ENCODE data around the gene AP3B2.

Gene AP3B2

DNA sequence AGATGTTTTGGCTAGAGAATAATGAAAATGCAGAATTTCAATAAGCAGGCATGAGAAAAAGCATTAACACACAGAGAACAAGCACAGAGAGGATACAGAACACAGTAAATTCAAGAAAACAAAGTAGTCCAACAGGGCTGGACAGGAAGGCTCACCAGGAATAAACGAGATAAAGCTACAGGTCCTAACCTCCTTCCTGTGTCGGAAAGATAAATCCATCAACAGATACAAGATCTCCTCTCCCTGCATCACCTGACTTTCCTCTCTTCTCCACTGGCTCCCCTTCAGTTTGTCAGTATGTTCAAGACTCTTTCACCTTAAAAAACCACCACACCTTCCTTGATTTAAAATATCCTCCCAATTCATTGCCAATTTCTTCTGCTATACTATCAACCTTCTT is 73.9 kb downstream of the AP3B2 start:
- H4K12ac ChIP-seq (ENCODE audit: low read depth, low read length), result no peak overlapping the region

DNA sequence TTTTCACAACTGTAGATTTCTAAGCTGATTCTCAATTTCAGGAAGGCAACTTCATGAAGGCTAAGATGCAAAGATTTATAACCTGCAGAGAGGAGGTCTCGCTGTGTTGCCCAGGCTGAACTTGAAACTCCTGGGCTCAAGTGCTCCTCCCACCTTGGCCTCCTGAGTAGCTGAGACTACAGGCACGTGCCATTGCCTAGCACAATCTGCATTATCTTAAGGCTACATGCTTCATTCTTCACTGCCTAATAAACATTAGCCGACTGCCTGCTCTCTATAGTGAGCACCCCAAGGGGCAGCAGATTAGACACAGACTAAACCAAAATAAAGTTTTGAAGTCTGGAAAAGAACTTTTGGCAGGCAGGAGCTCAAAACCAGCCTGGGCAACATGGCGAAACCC is 79.6 kb downstream of the AP3B2 start:
- Histone ChIP-seq H3K27me3 (ENCODE audit: insufficient read depth, low read length) (no peaks in the 10 kb centered on the region), H3K9me3 (ENCODE audit: insufficient read depth, low read depth, low read length) (no peaks in the 10 kb centered on the region), H4K8ac (ENCODE audit: low read depth, low read length) (no peak overlapping the region), H3K4me1 (ENCODE audit: control insufficient read depth in 1 of 2, insufficient read depth in 2 of 2, low read length in 2 of 2) (no peaks in the 10 kb centered on the region), H3K27ac (ENCODE audit: low read depth, low read length) (no peak overlapping the region), H2AK5ac (ENCODE audit: low read length) (no peak overlapping the region), H3K4ac (ENCODE audit: low read depth, low read length) (no peak overlapping the region), H3K79me1 (ENCODE audit: low read length) (no peaks in the 10 kb centered on the region), H3K4me2 (ENCODE audit: low read length) (no peak overlapping the region), H2BK120ac (ENCODE audit: insufficient read depth, low read length, poor library complexity) (no peak overlapping the region), H2AFZ (ENCODE audit: insufficient read depth, low read length, poor library complexity) (no peak overlapping the region), H3K18ac (ENCODE audit: low read length) (no peak overlapping the region), H4K12ac (ENCODE audit: low read depth, low read length) (no peak overlapping the region), H3K79me2 (ENCODE audit: control insufficient read depth, insufficient read depth, low read length, poor library complexity) (no peaks in the 10 kb centered on the region), H3K4me3 (ENCODE audit: low read depth, low read length) (no peak overlapping the region), H3K14ac (ENCODE audit: low read length) (no peak overlapping the region), H2BK5ac (ENCODE audit: low read depth, low read length, poor library complexity) (no peak overlapping the region), H3K23ac (ENCODE audit: low read length) (no peak overlapping the region), H2BK12ac (ENCODE audit: low read length) (no peak overlapping the region), H3K36me3 (ENCODE audit: control insufficient read depth in 1 of 2, insufficient read depth in 2 of 2, low read length in 2 of 2) (no peaks in the 10 kb centered on the region), H3K9ac (ENCODE audit: low read length) (no peak overlapping the region), H4K91ac (ENCODE audit: low read depth, low read length) (no peak overlapping the region)
- no peak for DNase-seq
- WGBS (ENCODE audit: extremely low coverage, insufficient coverage, insufficient read length), result no CpG with 5 or more reads among the region's 4 CpGs

More for the DNA sequence above, 73.9 kb downstream of the AP3B2 start:
- no peak overlapping the region for H3K4me2 ChIP-seq (ENCODE audit: low read length)
- no peak overlapping the region for H3K23ac ChIP-seq (ENCODE audit: low read length)
- no peaks in the 10 kb centered on the region for H3K9me3 ChIP-seq (ENCODE audit: insufficient read depth, low read depth, low read length)
- no peak overlapping the region for H3K18ac ChIP-seq (ENCODE audit: low read length)
- no peak overlapping the region for H3K4me3 ChIP-seq (ENCODE audit: low read depth, low read length)
- no peak overlapping the region for H4K8ac ChIP-seq (ENCODE audit: low read depth, low read length)
- H3K9ac ChIP-seq (ENCODE audit: low read length), result no peak overlapping the region
- no peak overlapping the region for H2BK120ac ChIP-seq (ENCODE audit: insufficient read depth, low read length, poor library complexity)
- H3K36me3 ChIP-seq (ENCODE audit: control insufficient read depth in 1 of 2, insufficient read depth in 2 of 2, low read length in 2 of 2), result no peaks in the 10 kb centered on the region
- H3K79me1 ChIP-seq (ENCODE audit: low read length), result no peaks in the 10 kb centered on the region
- no CpG with 5 or more reads among the region's 2 CpGs for WGBS (ENCODE audit: extremely low coverage, insufficient coverage, insufficient read length)
- H3K4ac ChIP-seq (ENCODE audit: low read depth, low read length), result no peak overlapping the region
- no peak overlapping the region for H2AFZ ChIP-seq (ENCODE audit: insufficient read depth, low read length, poor library complexity)
- H4K91ac ChIP-seq (ENCODE audit: low read depth, low read length), result no peak overlapping the region
- no peak overlapping the region for H2BK12ac ChIP-seq (ENCODE audit: low read length)
- DNase-seq, result no peak
- H3K79me2 ChIP-seq (ENCODE audit: control insufficient read depth, insufficient read depth, low read length, poor library complexity), result no peaks in the 10 kb centered on the region
- no peaks in the 10 kb centered on the region for H3K27me3 ChIP-seq (ENCODE audit: insufficient read depth, low read length)
- H3K4me1 ChIP-seq (ENCODE audit: control insufficient read depth in 1 of 2, insufficient read depth in 2 of 2, low read length in 2 of 2), result no peaks in the 10 kb centered on the region
- H3K14ac ChIP-seq (ENCODE audit: low read length), result no peak overlapping the region
- H3K27ac ChIP-seq (ENCODE audit: low read depth, low read length), result no peak overlapping the region
- no peak overlapping the region for H2BK5ac ChIP-seq (ENCODE audit: low read depth, low read length, poor library complexity)
- no peak overlapping the region for H2AK5ac ChIP-seq (ENCODE audit: low read length)

DNA sequence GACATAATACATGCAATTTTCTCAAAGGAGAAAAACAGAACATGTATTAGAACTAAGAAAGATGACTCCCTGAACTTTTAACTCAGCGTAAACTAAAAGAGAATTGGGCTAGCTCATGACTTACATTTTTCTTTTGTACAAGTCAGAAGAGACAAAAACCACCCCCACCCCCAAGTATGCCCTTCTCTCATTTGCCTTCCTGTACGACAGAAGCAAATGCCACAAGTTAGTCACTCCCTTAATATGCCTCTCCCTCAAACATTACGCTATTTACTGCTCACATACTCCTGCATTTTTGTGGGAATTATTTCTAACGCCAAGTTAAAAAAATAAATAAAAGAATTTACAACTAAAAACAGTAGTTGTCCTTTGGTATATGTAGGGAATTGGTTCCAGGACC is 84.5 kb downstream of the AP3B2 start:
- H2BK5ac ChIP-seq (ENCODE audit: low read depth, low read length, poor library complexity), result no peak overlapping the region
- H4K91ac ChIP-seq (ENCODE audit: low read depth, low read length), result no peak overlapping the region
- no peak overlapping the region for H2AFZ ChIP-seq (ENCODE audit: insufficient read depth, low read length, poor library complexity)
- DNase-seq, result no peak
- no peak overlapping the region for H3K27ac ChIP-seq (ENCODE audit: low read depth, low read length)
- H3K9me3 ChIP-seq (ENCODE audit: insufficient read depth, low read depth, low read length), result no peaks in the 10 kb centered on the region
- WGBS (ENCODE audit: extremely low coverage, insufficient coverage, insufficient read length), result no CpG with 5 or more reads among the region's 4 CpGs
- H2AK5ac ChIP-seq (ENCODE audit: low read length), result no peak overlapping the region
- no peak overlapping the region for H3K9ac ChIP-seq (ENCODE audit: low read length)
- H2BK120ac ChIP-seq (ENCODE audit: insufficient read depth, low read length, poor library complexity), result no peak overlapping the region
- H4K8ac ChIP-seq (ENCODE audit: low read depth, low read length), result no peak overlapping the region
- no peak overlapping the region for H3K14ac ChIP-seq (ENCODE audit: low read length)
- no peak overlapping the region for H2BK12ac ChIP-seq (ENCODE audit: low read length)
- H3K36me3 ChIP-seq (ENCODE audit: control insufficient read depth in 1 of 2, insufficient read depth in 2 of 2, low read length in 2 of 2), result no peaks in the 10 kb centered on the region
- no peak overlapping the region for H3K4me2 ChIP-seq (ENCODE audit: low read length)
- H3K4ac ChIP-seq (ENCODE audit: low read depth, low read length), result no peak overlapping the region
- H3K27me3 ChIP-seq (ENCODE audit: insufficient read depth, low read length), result no peaks in the 10 kb centered on the region
- no peak overlapping the region for H3K23ac ChIP-seq (ENCODE audit: low read length)
- peaks cover 6 to 9% of the 10 kb centered on the region in 2 experiments for H3K4me1 ChIP-seq (ENCODE audit: control insufficient read depth in 1 of 2, insufficient read depth in 2 of 2, low read length in 2 of 2)
- H3K79me2 ChIP-seq (ENCODE audit: control insufficient read depth, insufficient read depth, low read length, poor library complexity), result no peaks in the 10 kb centered on the region
- no peak overlapping the region for H3K4me3 ChIP-seq (ENCODE audit: low read depth, low read length)
- H4K12ac ChIP-seq (ENCODE audit: low read depth, low read length), result no peak overlapping the region
- no peaks in the 10 kb centered on the region for H3K79me1 ChIP-seq (ENCODE audit: low read length)
- H3K18ac ChIP-seq (ENCODE audit: low read length), result no peak overlapping the region

DNA sequence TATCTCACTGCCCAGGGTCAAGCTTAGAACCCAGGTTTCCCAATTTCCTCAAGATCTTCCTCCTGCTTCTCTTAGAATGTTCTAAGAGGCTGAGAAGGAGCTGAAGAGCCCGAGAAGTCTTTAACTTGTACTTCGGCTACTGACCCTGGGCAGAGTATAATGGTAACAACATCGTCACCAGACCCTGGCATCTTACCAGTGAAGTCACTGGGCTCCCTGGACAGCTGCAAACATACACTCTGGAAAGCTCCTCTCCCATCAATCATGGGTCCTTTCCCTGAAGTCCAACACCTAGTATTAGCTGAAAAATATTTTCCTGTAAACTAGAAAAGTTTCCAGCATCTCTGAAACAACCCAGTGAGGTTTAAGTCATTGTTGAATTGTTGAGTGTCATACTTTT is 85.2 kb downstream of the AP3B2 start:
- Histone ChIP-seq H3K4ac (ENCODE audit: low read depth, low read length) (no peak overlapping the region), H4K12ac (ENCODE audit: low read depth, low read length) (no peak overlapping the region), H2BK12ac (ENCODE audit: low read length) (no peak overlapping the region), H3K79me2 (ENCODE audit: control insufficient read depth, insufficient read depth, low read length, poor library complexity) (no peaks in the 10 kb centered on the region), H3K27ac (ENCODE audit: low read depth, low read length) (no peak overlapping the region), H4K91ac (ENCODE audit: low read depth, low read length) (no peak overlapping the region), H3K4me3 (ENCODE audit: low read depth, low read length) (no peak overlapping the region), H3K4me2 (ENCODE audit: low read length) (no peak overlapping the region), H3K36me3 (ENCODE audit: control insufficient read depth in 1 of 2, insufficient read depth in 2 of 2, low read length in 2 of 2) (no peaks in the 10 kb centered on the region), H3K14ac (ENCODE audit: low read length) (no peak overlapping the region), H2BK120ac (ENCODE audit: insufficient read depth, low read length, poor library complexity) (no peak overlapping the region), H3K23ac (ENCODE audit: low read length) (no peak overlapping the region), H3K4me1 (ENCODE audit: control insufficient read depth in 1 of 2, insufficient read depth in 2 of 2, low read length in 2 of 2) (peaks cover 6 to 9% of the 10 kb centered on the region in 2 experiments), H3K9ac (ENCODE audit: low read length) (no peak overlapping the region), H3K79me1 (ENCODE audit: low read length) (no peaks in the 10 kb centered on the region), H3K9me3 (ENCODE audit: insufficient read depth, low read depth, low read length) (no peaks in the 10 kb centered on the region), H3K18ac (ENCODE audit: low read length) (no peak overlapping the region), H2BK5ac (ENCODE audit: low read depth, low read length, poor library complexity) (no peak overlapping the region), H2AK5ac (ENCODE audit: low read length) (no peak overlapping the region), H3K27me3 (ENCODE audit: insufficient read depth, low read length) (no peaks in the 10 kb centered on the region), H2AFZ (ENCODE audit: insufficient read depth, low read length, poor library complexity) (no peak overlapping the region), H4K8ac (ENCODE audit: low read depth, low read length) (no peak overlapping the region)
- no peak for DNase-seq
- no CpG with 5 or more reads among the region's 3 CpGs for WGBS (ENCODE audit: extremely low coverage, insufficient coverage, insufficient read length)

Data from trophoblast cell (in vitro differentiated cells and primary cell).